ENCODE data around the gene MRM3.

- TF ChIP-seq CTCF (IDR thresholded peaks at IDR 0.05 in 8 of 11, conservative IDR thresholded peaks at IDR 0.05 in 3 of 11) (no peak), POLR2AphosphoS5 (IDR thresholded peaks at IDR 0.05) (no peak)
These were observed 13.6 kb downstream of the MRM3 start for GRCh38 chr17:795721-796120.

Data from spleen (tissue), 7 donors.